HG02642 (cell line): ENCODE data around the gene ESF1.

Source experiments
- ATAC-seq: cut with Tn5 transposase; IDR thresholded peaks from one replicate; pipeline ENCODE4 v1.9.1; 2021; ENCODE audit warnings: mild to moderate bottlenecking; ENCODE audit not compliant: unreplicated experiment, poor library complexity

Gene ESF1

DNA sequence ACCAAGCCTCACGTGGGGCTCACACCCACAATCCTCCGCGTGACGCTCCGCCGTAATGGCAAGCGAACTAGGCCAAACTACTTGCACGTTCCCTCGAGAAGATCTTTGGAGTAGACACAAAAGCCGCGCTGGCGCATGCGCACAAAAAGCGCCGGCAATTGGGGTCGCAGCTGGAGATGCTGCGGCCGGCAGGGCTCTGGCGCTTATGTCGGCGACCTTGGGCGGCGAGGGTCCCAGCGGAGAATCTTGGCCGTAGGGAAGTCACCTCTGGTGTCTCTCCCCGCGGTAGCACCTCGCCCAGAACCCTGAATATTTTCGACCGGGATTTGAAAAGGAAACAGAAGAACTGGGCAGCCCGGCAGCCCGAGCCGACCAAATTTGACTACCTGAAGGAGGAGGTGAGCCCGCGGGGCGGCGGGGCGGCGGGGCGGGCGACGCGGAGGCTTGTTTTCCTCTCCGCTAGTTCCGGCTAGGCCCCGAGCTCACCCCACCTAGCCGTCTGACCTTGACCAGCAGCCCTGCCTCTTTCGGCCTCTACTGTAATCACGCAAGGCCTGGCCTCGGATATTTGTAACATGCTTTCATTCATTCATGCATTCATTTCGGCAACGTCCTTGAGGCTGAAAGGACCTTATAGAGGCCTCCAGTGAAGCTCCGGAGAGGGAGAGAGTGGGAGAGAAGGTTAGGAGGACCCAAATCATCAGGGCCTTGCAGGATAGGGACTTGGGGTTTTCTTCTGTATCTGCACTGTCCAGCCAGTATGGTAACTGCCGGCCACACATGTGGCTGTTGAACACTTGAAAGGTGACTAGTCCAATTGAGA lies at the start of gene ESF1, which contains the start of gene NDUFAF5:
Gene ESF1 (minus strand): TSS at position 27 of the 823 bp plus-strand sequence. CDS start 1,779 bp downstream, outside the sequence.
Gene NDUFAF5 (plus strand): TSS at position 136 of the 823 bp plus-strand sequence. CDS start 41 bp downstream, at position 177.
- ATAC-seq = peak; percentile 97

GRCh38 chr20:13831476-13831875 lies 46.8 kb upstream of the ESF1 start:
- no peak for ATAC-seq

DNA sequence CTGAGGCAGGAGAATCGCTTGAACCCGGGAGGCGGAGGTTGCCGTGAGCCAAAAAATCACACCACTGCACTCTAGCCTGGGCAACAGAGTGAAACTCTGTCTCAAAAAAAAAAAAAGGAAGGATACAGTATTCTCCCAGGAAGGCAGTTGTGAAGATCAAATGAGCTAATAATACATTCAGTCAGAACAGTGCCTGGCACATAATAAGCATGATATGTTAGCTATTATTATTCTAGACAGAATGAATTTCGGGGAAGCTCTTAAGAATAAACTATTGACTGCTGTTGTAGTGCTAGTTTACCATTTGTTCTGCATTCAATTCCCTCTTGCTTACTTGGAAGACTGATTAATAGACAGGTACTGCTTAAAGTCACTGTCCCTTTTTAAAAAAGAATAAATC lies 40.7 kb upstream of the ESF1 start:
- no peak for ATAC-seq

GRCh38 chr20:13824459-13824858 lies 39.7 kb upstream of the ESF1 start:
- ATAC-seq = no peak

GRCh38 chr20:13822459-13822858 lies 37.7 kb upstream of the ESF1 start:
- no peak for ATAC-seq

DNA sequence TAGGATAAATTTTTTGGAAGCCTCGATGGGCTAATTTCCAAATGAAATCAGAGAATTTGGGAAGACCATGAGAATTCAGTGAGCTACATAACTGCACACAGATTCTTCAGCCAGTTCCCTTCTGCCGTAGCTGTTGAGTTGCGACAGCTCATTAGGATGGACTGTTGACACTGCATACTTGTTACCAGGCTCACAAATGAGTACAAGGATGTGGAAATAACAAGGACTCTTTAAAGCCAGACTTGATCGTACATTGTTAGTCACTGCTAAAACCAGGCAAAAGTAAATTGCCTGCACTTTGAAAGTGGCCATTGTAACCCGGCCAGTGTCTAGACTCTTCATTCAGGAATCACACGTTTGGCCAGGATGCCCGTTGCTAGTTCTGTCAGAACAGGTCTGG lies 37.2 kb upstream of the ESF1 start:
- ATAC-seq = no peak

DNA sequence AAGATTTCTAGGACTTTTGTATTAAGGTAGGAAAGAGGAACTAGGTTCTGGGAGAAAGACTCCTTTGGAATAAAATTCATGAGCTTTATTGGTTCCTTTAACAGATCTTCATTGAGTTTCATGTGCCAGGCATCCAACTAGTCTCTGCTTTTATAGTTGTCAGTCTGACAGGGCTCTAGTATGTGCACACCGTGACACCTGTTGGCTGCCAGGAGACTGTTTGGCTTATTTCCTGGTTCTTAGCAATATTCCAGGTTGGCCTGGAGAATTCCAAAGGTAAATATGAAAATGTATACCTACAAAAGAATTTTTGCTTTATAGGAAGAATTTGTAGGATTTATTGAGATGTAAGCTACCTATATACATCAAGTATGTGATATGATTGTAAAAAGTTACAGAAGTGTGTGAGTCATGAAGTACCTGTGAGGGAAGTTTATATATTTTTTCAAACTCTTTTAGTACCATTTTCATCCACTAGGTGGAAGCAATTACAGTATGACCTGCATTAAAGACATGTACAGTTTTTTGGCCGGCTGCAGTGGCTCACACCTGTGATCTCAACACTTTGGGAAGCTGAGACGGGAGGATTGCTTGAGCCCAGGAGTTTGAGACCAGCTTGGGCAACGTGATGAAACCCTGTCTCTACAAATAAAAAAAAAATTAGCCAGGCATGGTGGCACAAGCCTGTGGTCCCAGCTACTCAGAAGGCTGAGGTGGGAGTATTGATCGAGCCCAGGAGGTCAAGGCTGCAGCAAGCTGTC lies 35.3 kb upstream of the ESF1 start:
- peak; percentile 80 for ATAC-seq

DNA sequence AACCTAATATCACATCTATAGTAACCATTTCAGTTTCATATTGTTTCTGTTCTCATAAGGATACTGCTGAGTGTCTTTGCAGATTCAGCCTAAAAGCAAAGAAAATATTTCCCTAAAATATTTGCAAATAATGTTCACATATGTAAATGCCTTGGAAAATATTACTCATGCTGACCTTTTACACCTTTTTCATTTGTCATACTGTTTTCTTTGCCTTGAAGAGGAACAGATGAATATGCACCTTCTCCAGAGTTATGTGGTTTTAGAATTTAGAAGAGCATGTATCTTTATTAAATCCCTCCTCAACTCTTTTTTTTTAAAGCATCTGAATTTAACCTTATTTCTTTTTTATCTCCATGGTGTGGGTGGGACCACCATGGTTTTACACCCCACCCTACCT lies 32.6 kb upstream of the ESF1 start:
- ATAC-seq = no peak

- no peak for ATAC-seq
These were observed 32.0 kb upstream of the ESF1 start for GRCh38 chr20:13816757-13817156.

- ATAC-seq = no peak
These were observed 30.0 kb upstream of the ESF1 start for GRCh38 chr20:13814672-13815071.

DNA sequence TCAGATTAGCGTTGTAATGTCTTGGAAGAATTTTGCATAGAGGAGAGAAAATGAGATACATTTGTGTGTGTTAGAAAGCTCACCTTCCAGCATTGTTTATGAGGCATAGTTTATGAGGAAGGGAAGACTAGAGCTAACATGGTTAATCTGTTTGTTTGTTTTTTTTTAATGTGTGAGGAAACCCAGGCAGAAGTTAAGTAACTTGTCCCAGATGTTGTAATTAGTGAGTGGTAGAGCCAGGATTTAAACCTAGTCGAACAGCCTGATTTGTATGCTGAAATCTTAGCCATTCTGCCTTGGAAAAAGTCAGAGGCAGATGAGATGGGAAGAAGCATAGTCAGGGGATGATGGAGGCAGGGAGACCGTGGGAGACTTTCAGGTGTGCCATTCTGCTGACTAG lies 29.2 kb upstream of the ESF1 start:
- ATAC-seq = no peak

DNA sequence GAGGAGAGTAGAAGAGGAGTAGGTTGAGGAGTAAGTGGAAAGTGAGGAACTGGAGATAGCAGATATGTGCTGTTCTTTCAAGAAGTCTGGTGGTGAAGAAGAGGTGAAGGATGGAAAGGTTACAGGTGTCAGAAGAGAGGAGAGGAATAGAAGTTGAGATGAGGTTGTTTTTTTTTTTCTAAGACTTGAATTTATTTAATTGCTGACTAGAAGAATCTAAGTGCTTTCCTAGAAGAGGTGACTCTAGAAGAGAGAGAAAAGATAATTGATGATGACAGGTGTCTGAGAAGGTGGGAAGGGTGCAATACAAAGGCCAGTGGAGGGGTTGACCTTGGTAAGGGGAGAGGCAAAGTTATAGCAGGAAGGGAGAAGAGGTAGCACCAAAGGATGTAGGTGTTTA lies 25.7 kb upstream of the ESF1 start:
- no peak for ATAC-seq

DNA sequence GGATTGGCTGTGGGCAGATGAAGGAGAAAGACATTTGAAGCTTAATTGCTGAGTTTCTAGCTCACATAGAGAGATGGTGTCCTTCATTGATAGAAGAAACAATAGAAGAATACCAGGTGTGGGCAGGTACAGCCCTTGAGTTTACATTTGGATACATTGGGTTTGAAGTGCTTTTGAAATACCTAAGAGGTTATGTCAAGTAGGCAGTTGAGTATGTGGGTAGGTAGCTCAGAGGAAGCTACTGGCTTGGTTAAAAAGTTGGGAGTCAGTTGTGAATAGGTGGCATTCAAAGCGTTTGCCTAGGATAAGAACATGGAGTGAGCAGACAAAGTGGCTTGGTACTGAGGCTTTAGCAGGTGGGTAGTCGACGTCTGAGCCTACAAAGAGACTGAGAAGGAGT lies 25.1 kb upstream of the ESF1 start:
- ATAC-seq = no peak

- no peak for ATAC-seq
These were observed 24.7 kb upstream of the ESF1 start for GRCh38 chr20:13809373-13809772.

- no peak for ATAC-seq
These were observed 16.0 kb upstream of the ESF1 start for GRCh38 chr20:13800728-13801134.

- ATAC-seq = no peak
These were observed 15.3 kb upstream of the ESF1 start for GRCh38 chr20:13799974-13800373.

DNA sequence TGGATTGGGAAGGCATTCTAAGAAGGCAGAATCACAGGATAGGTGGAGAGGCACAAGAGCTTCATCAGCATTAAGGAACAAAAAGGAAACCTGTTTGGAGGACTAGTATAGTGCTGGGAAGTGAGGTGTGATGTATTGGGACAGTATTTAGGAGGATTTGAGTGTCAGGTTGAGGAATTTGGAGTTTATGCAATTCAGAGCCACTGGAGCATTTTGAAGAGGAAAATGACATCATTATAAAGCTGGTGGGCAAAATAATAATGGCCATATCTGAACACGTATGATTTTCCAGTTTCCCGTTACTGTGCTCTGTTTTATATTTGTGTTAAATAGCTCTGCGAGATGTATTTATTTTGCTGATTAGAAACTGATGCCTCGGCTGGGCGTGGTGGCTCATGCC lies 14.3 kb upstream of the ESF1 start:
- no peak for ATAC-seq

GRCh38 chr20:13794667-13795066 lies 9.9 kb upstream of the ESF1 start:
- ATAC-seq = no peak

- no peak for ATAC-seq
These were observed 8.3 kb upstream of the ESF1 start for GRCh38 chr20:13793001-13793400.

GRCh38 chr20:13791540-13792459 lies 7.1 kb upstream of the ESF1 start:
- no peak for ATAC-seq
